ENCODE measurements around the gene ZNF593.

The ZNF593 gene

DNA sequence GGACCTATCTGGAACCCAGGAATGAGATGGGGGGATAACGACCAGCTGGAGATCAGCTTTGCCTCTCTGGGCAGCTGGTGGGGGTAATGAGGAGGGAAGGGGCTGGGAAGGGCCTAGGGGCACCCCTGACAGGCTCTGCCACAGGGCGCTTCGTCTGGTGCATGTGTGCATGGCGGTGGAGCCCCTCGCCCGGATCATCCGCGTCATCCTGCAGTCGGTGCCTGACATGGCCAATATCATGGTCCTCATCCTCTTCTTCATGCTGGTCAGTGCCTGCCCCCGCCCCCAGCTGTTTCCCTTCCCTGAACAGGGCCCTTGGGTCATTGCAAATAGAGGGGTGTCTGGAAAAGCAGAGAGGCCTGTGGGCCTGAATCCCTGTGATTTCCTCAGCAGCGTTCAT lies 28.1 kb downstream of the ZNF593 start:
- DNase-seq (ENCODE audit: insufficient read length, low spot score) = no peak
- no peak for FAIRE-seq

DNA sequence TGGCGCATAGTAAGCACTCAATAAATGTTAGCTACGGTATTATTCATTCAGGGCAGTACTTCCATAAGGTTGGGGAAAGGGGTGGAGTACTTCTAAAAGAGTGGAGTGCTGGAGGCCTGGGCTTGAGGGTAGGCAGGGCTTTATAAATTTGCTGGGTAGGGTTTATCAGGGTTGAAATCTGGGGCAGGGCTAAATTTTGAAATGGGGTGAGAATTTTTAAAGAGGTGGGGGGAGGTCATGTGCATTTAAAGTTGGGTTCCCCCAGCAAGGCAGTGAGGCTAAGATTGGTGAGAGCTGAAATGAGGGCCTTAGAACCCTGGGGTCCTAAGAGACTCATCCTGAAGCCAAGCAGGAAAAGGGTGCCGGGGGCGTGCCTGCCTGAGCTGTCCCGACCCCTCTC lies 30.7 kb downstream of the ZNF593 start:
- DNase-seq (ENCODE audit: insufficient read length, low spot score) = no peak
- no peak for FAIRE-seq

DNA sequence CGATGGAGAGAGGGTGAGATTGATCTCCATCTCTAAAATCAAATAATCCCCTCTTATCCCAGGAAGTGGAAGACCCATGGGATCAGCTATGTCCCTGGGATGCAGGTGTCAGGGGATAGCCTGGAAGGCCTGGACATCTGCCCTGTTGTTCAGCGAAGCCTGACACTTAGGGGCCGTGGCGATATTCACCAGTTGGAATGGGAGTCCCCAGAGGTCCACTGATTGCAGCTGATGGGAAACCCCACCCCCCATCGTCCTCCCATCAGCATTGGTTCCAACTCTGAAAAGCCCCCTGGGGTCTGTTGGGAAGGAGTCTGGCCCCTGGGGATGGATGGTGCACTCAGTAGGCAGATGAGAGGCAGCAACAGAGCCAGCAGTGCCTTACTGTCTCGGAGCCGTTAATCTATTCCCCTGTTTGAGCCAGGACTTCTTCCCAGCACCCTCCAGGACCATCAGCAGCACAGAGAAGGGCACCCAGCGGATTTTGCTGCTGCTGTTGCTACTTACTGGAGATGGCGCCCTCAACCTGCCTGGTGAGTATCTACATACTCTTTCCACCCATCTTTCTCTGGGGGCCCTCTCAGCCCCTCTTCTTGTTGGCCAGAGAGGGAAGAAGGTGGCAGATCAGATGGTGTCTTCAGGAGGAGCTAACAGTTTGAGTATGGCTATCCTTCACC lies 34.1 kb downstream of the ZNF593 start:
- no peak for FAIRE-seq
- DNase-seq (ENCODE audit: insufficient read length, low spot score) = no peak

DNA sequence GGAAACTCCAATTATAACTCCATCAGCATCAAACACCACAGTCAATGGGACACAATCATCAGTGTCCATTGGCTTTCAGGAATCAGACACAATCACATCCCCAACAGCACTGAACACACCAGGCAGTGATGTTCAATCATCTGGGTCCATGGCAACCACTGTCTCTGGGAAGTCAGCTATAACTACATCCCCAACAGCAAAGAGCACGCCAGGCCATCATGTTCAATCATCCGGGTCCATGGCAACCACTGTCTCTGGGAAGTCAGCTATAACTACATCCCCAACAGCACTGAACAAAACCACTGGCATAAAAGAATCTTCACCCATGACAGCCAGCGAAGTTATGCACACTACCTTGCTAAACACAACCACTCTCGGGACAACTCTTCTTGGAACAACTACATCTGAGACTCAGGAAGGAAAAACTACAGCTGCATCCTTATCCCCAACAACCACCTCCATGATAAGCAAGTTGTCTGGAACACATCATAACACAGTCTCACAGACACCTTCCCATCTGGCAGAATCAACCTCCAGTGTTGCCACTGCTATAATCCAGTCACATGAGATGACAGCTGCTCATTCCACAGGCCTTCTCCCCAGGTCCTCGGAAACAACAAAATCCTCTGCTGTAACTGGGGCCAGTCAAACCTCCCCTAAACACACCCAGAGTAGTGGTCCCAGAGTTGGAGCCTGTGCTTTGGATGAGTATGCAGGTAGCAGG lies 40.6 kb downstream of the ZNF593 start:
- no peak for DNase-seq (ENCODE audit: insufficient read length, low spot score)
- no peak for FAIRE-seq

DNA sequence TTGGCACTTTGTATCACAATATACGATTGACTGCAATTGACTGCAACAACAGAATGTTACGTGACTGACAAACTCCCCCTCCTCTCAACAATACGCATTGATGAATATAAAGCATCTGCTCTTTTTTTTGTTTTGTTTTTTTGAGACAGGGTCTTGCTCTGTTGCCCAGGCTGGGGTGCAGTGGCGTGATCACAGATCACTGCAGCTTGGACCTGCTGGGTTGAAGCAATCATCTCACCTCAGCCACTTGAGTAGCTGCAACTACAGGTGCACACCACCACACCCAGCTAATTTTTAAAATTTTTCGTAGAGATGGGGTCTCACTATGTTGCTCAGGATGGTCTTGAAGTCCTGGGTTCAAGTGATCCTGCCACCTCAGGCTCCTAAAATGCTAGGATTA lies 43.0 kb downstream of the ZNF593 start:
- FAIRE-seq (no peak), DNase-seq (ENCODE audit: insufficient read length, low spot score) (no peak)

DNA sequence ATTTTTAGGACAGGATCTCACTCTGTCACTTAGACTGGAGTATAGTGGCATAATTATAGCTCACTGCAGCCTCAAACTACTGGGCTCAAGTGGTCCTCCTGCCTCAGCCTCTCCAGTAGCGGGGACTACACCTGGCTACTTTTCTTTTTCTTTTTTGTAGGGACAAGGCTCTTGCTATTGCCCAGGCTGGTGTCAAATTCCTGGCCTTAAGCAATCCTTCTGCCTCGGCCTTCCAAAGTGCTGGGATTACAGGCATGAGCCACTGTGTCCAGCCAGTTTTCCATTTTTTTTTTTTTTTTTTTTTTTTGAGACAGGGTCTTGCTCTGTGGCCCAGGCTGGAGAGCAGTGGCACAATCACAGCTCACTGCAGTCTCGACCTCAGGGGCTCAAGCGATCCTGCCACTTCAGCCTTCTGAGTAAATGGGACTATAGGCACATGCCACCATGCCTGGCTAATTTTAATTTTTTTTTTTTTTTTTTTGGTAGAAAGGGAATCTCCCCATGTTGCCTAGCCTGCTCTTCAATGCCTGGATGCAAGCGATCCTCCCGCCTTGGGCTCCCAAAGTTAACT lies 43.7 kb downstream of the ZNF593 start:
- FAIRE-seq = no peak
- no peak for DNase-seq (ENCODE audit: insufficient read length, low spot score)

DNA sequence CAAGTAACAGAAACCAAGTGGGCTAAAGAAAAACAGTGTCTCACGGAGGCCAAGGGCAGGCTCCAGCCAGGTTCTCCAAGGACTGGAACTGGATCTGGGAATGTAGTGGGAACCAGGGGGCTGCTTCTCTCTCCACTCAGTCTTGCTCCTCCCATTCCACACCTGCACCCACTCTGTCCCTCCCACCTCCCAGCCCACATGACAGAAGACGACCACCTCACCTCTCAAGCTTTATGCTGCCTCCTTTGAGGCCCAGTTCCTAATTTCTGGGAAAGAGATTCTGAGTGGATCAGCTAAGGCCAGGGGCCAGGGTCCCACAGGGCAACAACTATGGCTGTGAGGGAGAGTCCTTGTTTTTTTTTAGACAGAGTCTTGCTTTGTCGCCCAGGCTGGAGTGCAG lies 45.5 kb downstream of the ZNF593 start:
- FAIRE-seq = no peak

DNA sequence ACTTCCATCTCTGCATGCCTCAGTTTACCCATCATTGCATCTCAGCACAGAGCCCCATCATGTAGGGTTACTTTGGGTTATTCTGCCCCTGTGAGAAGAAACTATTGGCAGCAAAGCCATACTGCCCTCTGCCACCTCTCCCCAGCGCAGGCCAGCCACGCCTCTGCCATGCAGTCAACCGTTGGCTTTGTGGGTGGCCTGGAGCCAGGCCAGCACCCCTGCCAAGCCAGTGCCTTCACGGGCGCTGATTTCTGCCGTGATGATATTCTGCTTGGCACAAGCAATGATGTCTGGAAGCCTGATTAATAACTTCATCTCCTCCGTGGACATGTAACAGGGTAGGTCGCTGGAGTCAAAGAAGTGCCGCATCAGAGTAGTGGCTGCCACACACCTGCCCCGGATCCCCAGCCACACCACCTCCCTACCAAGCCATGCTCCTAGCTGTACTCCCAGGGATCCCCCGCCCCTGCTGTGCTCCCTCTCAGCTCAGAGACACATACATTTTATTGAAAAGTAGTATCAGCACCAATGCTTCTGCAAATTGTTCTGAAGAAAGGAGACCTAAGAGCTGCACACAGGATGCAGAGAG lies 49.3 kb downstream of the ZNF593 start:
- no peak for DNase-seq (ENCODE audit: insufficient read length, low spot score)
- no peak for FAIRE-seq

More for the DNA sequence above, 45.5 kb downstream of the ZNF593 start:
- DNase-seq (ENCODE audit: insufficient read length, low spot score) = no peak

Measured in GM19239 (cell line).